Endothelial cell of hepatic sinusoid (primary cell): ENCODE data around the gene LIME1.

Source experiments
- in situ Hi-C: cut with HindIII; loops from 2 replicates; pipeline ENCODE4 v1.10.0; 2017; ENCODE audit warnings: low sequenced_read_pairs

The LIME1 gene

DNA sequence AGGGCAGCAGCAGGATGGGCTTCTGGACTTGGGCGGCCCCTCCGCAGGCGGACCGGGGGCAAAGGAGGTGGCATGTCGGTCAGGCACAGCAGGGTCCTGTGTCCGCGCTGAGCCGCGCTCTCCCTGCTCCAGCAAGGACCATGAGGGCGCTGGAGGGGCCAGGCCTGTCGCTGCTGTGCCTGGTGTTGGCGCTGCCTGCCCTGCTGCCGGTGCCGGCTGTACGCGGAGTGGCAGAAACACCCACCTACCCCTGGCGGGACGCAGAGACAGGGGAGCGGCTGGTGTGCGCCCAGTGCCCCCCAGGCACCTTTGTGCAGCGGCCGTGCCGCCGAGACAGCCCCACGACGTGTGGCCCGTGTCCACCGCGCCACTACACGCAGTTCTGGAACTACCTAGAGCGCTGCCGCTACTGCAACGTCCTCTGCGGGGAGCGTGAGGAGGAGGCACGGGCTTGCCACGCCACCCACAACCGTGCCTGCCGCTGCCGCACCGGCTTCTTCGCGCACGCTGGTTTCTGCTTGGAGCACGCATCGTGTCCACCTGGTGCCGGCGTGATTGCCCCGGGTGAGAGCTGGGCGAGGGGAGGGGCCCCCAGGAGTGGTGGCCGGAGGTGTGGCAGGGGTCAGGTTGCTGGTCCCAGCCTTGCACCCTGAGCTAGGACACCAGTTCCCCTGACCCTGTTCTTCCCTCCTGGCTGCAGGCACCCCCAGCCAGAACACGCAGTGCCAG, 39.7 kb upstream of the LIME1 start, which contains the start of gene TNFRSF6B:
Gene TNFRSF6B (plus strand): TSS at position 25 of the 729 bp plus-strand sequence. CDS start 116 bp downstream, at position 141.
- in situ Hi-C loops = no loop called here

DNA sequence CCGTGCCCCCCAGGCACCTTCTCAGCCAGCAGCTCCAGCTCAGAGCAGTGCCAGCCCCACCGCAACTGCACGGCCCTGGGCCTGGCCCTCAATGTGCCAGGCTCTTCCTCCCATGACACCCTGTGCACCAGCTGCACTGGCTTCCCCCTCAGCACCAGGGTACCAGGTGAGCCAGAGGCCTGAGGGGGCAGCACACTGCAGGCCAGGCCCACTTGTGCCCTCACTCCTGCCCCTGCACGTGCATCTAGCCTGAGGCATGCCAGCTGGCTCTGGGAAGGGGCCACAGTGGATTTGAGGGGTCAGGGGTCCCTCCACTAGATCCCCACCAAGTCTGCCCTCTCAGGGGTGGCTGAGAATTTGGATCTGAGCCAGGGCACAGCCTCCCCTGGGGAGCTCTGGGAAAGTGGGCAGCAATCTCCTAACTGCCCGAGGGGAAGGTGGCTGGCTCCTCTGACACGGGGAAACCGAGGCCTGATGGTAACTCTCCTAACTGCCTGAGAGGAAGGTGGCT, 39.1 kb upstream of the LIME1 start:
- in situ Hi-C loops = no loop called here

DNA sequence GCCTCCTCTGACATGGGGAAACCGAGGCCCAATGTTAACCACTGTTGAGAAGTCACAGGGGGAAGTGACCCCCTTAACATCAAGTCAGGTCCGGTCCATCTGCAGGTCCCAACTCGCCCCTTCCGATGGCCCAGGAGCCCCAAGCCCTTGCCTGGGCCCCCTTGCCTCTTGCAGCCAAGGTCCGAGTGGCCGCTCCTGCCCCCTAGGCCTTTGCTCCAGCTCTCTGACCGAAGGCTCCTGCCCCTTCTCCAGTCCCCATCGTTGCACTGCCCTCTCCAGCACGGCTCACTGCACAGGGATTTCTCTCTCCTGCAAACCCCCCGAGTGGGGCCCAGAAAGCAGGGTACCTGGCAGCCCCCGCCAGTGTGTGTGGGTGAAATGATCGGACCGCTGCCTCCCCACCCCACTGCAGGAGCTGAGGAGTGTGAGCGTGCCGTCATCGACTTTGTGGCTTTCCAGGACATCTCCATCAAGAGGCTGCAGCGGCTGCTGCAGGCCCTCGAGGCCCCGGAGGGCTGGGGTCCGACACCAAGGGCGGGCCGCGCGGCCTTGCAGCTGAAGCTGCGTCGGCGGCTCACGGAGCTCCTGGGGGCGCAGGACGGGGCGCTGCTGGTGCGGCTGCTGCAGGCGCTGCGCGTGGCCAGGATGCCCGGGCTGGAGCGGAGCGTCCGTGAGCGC, 38.5 kb upstream of the LIME1 start:
- in situ Hi-C loops = no loop called here

DNA sequence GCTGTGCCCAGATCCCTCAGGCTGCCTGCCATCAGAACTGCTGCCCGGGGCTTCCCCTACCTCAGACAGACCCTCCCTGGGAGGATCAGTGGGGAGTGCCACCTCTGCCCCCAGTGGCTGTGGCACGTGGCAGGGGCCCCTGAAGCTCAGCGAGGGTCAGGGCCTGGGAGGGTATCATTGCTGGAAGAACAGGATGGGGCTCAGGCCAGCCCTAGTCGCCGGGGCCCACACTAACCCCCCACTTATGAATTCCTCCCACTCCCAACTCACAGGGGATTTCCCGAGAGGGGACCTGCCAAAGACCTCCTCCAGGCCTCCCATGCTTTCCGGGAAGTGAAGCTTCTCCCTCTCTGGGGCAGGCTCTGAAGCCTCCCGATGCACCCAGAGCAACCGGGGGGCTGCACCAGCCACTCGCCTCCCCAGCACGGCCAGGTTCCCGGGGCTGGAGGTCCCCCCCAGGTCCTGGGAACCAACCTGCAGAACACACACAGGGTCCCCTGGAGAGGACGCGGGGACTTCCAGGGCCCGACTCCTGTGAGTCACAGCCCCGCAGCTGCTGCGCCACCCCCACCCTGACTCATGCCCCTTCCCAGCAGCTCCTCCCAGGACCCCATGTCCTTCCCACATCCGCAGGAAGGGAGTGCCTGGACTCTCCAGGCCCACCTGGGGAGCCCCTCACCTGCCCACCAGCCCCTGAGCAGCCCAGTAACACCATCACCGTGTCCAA, 37.6 kb upstream of the LIME1 start:
- in situ Hi-C loops = no loop called here

DNA sequence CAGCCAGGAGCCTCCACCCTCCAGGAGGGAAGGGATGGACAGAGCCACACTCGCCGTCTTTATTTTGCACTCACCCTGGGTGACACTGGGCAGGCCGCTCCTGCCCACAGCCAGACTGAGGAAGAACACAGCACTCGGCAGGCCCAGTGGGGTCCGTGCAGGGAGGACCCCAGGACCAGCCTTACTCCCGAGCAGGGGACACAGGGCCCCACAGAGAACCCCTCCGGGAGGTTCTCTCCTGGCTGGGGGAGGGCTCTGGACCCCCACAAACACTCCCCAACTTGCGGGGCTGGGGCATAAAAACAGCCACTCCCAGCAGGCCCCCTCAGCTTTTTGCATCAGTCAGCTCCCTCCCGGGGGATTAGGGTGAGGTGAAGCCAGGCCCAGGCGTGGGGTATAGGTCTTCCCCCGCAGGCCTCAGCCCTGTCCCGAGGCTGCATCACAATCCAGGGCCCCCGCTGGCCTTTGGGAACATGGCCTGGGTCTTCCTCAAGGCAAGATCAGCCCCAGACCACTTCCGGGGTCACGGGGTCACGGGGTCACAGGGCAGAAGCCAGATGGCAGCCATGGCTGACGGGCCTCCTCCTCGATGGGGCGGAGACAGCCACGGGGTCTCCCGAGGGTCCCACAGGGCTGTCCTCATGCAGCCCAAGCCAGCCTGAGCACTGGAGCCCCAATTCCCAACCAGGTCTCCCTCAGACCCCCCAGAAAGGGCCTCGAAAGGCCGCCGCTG, 36.8 kb upstream of the LIME1 start:
- in situ Hi-C loops = no loop called here

DNA sequence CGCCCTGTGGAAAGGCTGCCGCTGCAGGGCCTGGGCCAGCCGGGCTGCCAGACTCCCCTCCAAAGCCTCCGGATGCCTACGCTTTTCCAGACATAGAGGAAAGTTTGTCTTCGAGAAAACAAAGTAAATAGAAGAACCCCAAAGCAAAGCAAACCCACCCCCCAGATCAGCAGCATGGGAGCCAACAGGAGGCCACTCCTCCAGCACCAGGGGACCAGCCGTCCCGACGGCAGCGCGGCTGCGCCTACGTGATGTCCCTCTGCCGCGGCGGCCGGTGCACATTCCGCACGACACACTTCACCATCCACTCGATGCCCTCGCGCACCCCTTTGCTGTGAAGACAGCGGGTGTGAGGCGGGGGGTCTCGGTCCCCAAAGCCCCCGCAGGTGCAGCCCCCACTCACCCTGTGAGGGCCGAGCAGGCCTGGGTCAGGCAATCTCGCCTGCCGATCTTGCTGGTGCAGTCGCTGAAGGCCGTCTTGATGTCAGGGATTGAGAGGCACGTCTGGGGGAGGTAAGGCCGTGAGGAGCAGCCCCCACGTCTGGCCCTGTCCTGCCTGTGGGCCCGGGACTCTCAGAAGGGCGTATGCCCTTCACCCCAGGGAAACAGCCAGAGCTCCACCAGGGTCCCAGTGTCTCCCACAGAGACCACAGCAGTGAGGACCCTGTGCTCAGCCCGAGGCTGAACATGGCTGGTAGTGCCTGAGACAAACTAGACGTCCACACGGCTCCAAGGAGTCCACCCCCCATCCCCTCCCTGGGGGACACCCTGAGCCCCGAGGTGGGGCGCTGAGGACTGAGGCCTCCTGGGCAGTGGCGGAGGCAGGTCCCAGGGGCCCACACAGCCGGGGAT, 36.0 kb upstream of the LIME1 start:
- in situ Hi-C loops = no loop called here

- in situ Hi-C loops = no loop called here
Measured at GRCh38 chr20:63701051-63701328, 35.5 kb upstream of the LIME1 start.

- in situ Hi-C loops = no loop called here
Measured at GRCh38 chr20:63701329-63702035, 35.0 kb upstream of the LIME1 start.

- in situ Hi-C loops = no loop called here
Measured at GRCh38 chr20:63702036-63702665, 34.3 kb upstream of the LIME1 start.

GRCh38 chr20:63702751-63703470, 33.6 kb upstream of the LIME1 start:
- in situ Hi-C loops = no loop called here

- in situ Hi-C loops = no loop called here
Measured at GRCh38 chr20:63703471-63703975, 32.9 kb upstream of the LIME1 start.

DNA sequence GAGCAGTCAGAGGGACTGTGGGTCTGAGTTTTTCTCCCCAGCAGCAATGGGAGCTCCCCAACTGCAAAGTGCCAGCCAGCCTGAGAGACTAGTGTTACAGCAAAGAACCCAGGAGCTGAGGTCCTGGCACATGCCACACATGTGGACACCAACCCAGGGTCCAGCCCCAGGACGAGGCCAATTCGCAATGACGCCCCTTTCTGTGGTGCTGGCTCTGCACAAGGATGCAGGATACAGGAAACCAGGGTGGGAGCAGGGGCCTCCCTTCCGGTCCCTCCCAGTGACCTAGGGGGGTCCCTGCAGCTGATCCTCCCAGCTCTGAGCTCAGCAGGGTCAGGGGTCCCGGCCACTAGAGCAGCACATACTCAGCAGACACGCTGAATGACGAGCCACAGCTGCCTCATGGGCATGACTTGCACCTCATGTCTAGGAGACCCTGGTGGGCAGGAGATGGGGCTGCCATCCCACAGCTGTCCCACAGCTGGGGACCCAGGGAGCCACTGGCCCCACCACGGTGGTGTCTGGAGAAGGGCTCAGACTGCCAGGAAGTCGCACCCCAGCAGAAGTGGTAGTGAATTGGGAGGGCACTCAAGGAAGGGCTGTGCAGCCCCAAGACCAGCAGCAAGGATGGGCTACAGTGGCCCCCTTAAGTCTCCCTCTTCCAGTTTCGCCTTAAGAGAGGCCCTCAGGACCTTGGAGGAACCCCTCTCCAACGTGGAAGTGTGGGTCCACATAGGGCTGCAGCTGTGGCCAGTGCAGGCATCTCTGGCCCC, 32.3 kb upstream of the LIME1 start:
- in situ Hi-C loops = no loop called here

GRCh38 chr20:63704749-63705117, 31.7 kb upstream of the LIME1 start:
- in situ Hi-C loops = no loop called here

- in situ Hi-C loops = no loop called here
Measured at GRCh38 chr20:63705232-63706026, 31.0 kb upstream of the LIME1 start.

DNA sequence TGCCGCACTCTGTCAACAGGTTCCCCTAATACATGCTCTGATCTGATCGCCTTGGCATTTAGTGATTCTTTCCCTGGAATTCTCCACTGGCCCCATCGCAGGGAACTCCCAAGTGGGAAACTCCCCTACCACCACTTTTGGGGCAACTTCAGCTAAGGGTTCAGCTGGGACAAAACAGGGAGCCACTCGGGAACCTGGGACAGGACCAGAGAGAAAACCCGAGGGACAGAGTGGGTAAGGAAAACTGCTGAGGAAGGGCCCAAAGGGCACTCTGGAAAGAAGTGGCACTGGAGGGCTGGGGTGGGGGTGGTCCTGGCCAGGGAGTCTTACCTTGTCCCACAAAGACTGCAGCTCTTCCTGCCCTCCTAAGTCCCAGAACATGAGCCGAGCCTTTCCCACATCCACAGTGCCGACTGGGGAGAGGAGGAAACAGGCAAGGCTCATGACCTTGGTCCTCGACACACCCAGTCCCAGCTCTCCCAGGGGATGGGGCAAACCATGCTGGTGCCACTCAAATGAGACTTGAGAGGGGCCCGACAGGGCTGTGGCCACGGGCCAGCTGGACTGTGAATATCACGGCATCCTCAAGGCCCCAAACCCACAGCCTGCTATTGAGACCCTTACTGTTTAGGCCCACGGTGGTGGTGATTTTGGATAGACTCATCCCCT, 30.3 kb upstream of the LIME1 start:
- in situ Hi-C loops = no loop called here

DNA sequence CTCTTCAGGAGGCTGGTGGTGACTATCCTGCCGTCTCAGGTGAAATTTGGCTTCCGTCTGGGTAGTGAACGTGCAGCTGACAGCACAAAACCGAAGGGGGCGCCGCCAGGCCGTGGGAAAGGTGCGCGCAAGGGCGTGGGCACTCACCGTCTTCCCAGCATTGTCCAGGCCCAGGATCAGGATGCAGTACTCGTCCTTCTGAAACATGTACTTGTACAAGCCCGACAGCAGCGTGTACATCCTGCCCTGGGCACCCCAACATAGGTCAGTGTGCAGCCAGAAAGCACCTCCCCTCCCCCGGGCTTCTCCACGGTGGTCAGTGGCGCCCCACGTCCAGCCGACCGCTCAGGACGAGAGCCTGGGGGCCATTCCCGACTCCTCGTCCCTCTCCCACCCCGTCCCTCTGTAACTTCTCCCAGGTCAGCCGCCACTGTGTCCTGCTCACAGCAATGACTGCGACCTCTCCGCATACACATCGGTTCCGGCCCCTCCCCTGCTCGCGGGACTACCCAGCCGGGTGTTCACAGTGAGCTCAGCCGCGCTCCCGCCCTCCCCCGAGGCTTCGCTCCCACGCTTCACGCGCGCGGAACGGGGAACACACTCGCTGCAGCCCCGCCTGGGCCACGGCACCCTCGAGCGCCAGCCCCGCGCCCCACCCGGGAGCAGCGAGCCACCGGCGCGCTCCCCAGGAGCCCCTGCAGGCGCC, 29.5 kb upstream of the LIME1 start:
- in situ Hi-C loops = no loop called here
